GOT3 (cell line): Measurements from ENCODE around the gene TNFSF11.
"Not testable (repeated sequence)": the region's sequence is repeated elsewhere in the genome, so short reads cannot be mapped to it uniquely, and the experiment has no call there.

Experiments
- DNase-seq: peaks from one replicate; lab custom pipeline; 2025; ENCODE audit warnings: mixed read lengths; lab: John Stamatoyannopoulos, UW

The TNFSF11 gene

GRCh38 chr13:42560320-42560719 is 13.6 kb upstream of the TNFSF11 start:
- DNase-seq: not testable (repeated sequence)

- no peak for DNase-seq
These were observed 12.0 kb upstream of the TNFSF11 start for GRCh38 chr13:42561752-42562467.

- no peak for DNase-seq
These were observed 6.0 kb upstream of the TNFSF11 start for GRCh38 chr13:42567906-42568305.

- DNase-seq: no peak
These were observed 4.2 kb upstream of the TNFSF11 start for GRCh38 chr13:42569576-42570344.

- DNase-seq: no peak
These were observed 2.1 kb upstream of the TNFSF11 start for GRCh38 chr13:42571895-42572294.

- DNase-seq: no peak
These were observed 721 bp downstream of the TNFSF11 start for GRCh38 chr13:42574435-42575311.

GRCh38 chr13:42575938-42576337 is 2.0 kb downstream of the TNFSF11 start:
- no peak for DNase-seq

GRCh38 chr13:42577538-42577937 is 3.6 kb downstream of the TNFSF11 start:
- DNase-seq: no peak

GRCh38 chr13:42580644-42581043 is 6.7 kb downstream of the TNFSF11 start:
- DNase-seq: no peak

GRCh38 chr13:42581427-42581826 is 7.5 kb downstream of the TNFSF11 start:
- DNase-seq: no peak

GRCh38 chr13:42591602-42592001 is 17.6 kb downstream of the TNFSF11 start:
- DNase-seq: no peak

GRCh38 chr13:42592915-42593900 is 19.3 kb downstream of the TNFSF11 start:
- DNase-seq: no peak

GRCh38 chr13:42594481-42595252 is 20.7 kb downstream of the TNFSF11 start:
- no peak for DNase-seq

GRCh38 chr13:42595253-42595571 is 21.3 kb downstream of the TNFSF11 start:
- no peak for DNase-seq

- no peak for DNase-seq
These were observed 23.6 kb downstream of the TNFSF11 start for GRCh38 chr13:42597505-42597904.

GRCh38 chr13:42600943-42601342 is 27.0 kb downstream of the TNFSF11 start:
- no peak for DNase-seq

- DNase-seq: no peak
These were observed 29.0 kb downstream of the TNFSF11 start for GRCh38 chr13:42602906-42603305.

- DNase-seq: no peak
These were observed 29.6 kb downstream of the TNFSF11 start for GRCh38 chr13:42603571-42603970.

GRCh38 chr13:42607546-42607945 is 33.6 kb downstream of the TNFSF11 start:
- DNase-seq: no peak

GRCh38 chr13:42610649-42611048 is 36.7 kb downstream of the TNFSF11 start:
- no peak for DNase-seq
